Measurements from ENCODE around the gene ZNF407.
A peak's percentile ranks its signal among the peaks of the same experiment; 100 is the strongest.

ZNF407 gene

GRCh38 chr18:74873629-74874028, 276.0 kb downstream of the ZNF407 start:
- no peak for DNase-seq

- no peak for DNase-seq
Observed at GRCh38 chr18:74874351-74874750, 276.7 kb downstream of the ZNF407 start.

GRCh38 chr18:74876630-74877243, 279.1 kb downstream of the ZNF407 start:
- DNase-seq, result no peak

- DNase-seq, result no peak
Observed at GRCh38 chr18:74878267-74878666, 280.6 kb downstream of the ZNF407 start.

- no peak for DNase-seq
Observed at GRCh38 chr18:74880706-74881278, 283.1 kb downstream of the ZNF407 start.

GRCh38 chr18:74892066-74892627, 294.5 kb downstream of the ZNF407 start:
- no peak for DNase-seq

- DNase-seq, result no peak
Observed at GRCh38 chr18:74895686-74896085, 298.0 kb downstream of the ZNF407 start.

GRCh38 chr18:74896390-74896991, 298.8 kb downstream of the ZNF407 start:
- DNase-seq, result peak in 9 of 58 donors; percentile 8 to 42 (median 15)

- no peak for DNase-seq
Observed at GRCh38 chr18:74897971-74898657, 300.4 kb downstream of the ZNF407 start.

GRCh38 chr18:74898965-74899364, 301.3 kb downstream of the ZNF407 start:
- DNase-seq, result no peak

GRCh38 chr18:74899554-74899953, 301.9 kb downstream of the ZNF407 start:
- peak in 1 of 58 donors; percentile 20 for DNase-seq

- no peak for DNase-seq
Observed at GRCh38 chr18:74901362-74902146, 303.9 kb downstream of the ZNF407 start.

- no peak for DNase-seq
Observed at GRCh38 chr18:74902147-74902455, 304.4 kb downstream of the ZNF407 start.

GRCh38 chr18:74905247-74905646, 307.6 kb downstream of the ZNF407 start:
- DNase-seq, result peak in 1 of 58 donors; percentile 8

GRCh38 chr18:74906184-74906583, 308.5 kb downstream of the ZNF407 start:
- DNase-seq, result no peak

GRCh38 chr18:74914052-74914591, 316.5 kb downstream of the ZNF407 start:
- no peak for DNase-seq

- no peak for DNase-seq
Observed at GRCh38 chr18:74914648-74915047, 317.0 kb downstream of the ZNF407 start.

- DNase-seq, result no peak
Observed at GRCh38 chr18:74916773-74917393, 319.2 kb downstream of the ZNF407 start.

GRCh38 chr18:74918276-74918790, 320.7 kb downstream of the ZNF407 start:
- DNase-seq, result no peak

- no peak for DNase-seq
Observed at GRCh38 chr18:74921057-74921820, 323.6 kb downstream of the ZNF407 start.

All from anterior cingulate cortex (tissue), 58 donors.